OCI-LY7 (cell line): ENCODE results near the gene NCOA5.

Source experiments
- CTCF ChIP-seq: fragments of 200-600 bp; sonication (generic); conservative IDR thresholded peaks from 2 replicates; pipeline ENCODE4 v1.5.1; 2014; ENCODE audit warnings: mild to moderate bottlenecking, antibody characterized with exemption, low read length, moderate library complexity, mixed read lengths
- EZH2phosphoT487 ChIP-seq: fragments of 200-600 bp; sonication (generic); IDR thresholded peaks from 2 replicates; pipeline ENCODE4 v1.6.1; 2018; ENCODE audit warnings: low read depth, borderline replicate concordance, mild to moderate bottlenecking, mixed run types, antibody characterized with exemption, low read length, moderate library complexity, mixed read lengths

GRCh38 chr20:46044896-46045295 is 44.9 kb downstream of the NCOA5 start:
- no peak for TF ChIP-seq CTCF
- TF ChIP-seq EZH2phosphoT487, result no peak
